Measurements from ENCODE around the gene NEK2. TPM values are rescaled to one million over a fixed set of nuclear protein-coding genes. Genes with fewer than 3 reads are reported as not detected.

NEK2 gene
- total RNA-seq, 1 experiment from 2014 or later = 17.6 TPM

- no peak overlapping the region for H2BK12ac ChIP-seq (ENCODE audit: insufficient read length, low read depth, low read length)
- H3K27me3 Mint-ChIP-seq (ENCODE audit: low read depth) = no peaks in the 10 kb centered on the region; the same call in 1 of the 2 replicates
- H3K23ac ChIP-seq (ENCODE audit: insufficient read length, low read depth, low read length) = no peak overlapping the region
- H2BK15ac ChIP-seq (ENCODE audit: low read depth, low read length) = no peak overlapping the region
- TF ChIP-seq CTCF (conservative IDR thresholded peaks at IDR 0.05) = no peak
- peaks cover 12 to 17% of the 10 kb centered on the region in 2 experiments for H3K4me1 Mint-ChIP-seq
- H4K5ac ChIP-seq (ENCODE audit: insufficient read length, low read depth, low read length) = no peak overlapping the region
- no peak overlapping the region for H3K4me3 Mint-ChIP-seq
- no peak overlapping the region for H2BK120ac ChIP-seq (ENCODE audit: low read depth, low read length, poor library complexity, severe bottlenecking)
- H3K18ac ChIP-seq (ENCODE audit: insufficient read length, low read depth, low read length) = no peak overlapping the region
- H3K9me3 Mint-ChIP-seq = no peaks in the 10 kb centered on the region
- no peaks in the 10 kb centered on the region for H3K36me3 Mint-ChIP-seq (ENCODE audit: insufficient read depth in 1 of 3, low read depth in 3 of 3)
- no peak overlapping the region for H3K56ac ChIP-seq (ENCODE audit: insufficient read length, low read depth, low read length)
- no peak overlapping the region for H2BK5ac ChIP-seq (ENCODE audit: insufficient read length, low read length)
- H2AK5ac ChIP-seq (ENCODE audit: insufficient read length, low read length) = no peak overlapping the region
- H3K4me2 ChIP-seq (ENCODE audit: insufficient read depth, insufficient read length, low read length) = no peak overlapping the region
- H3K79me1 ChIP-seq (ENCODE audit: insufficient read depth, low read depth, low read length, poor library complexity, severe bottlenecking) = no peaks in the 10 kb centered on the region
- H3K27me3 ChIP-seq (ENCODE audit: insufficient read depth, low read length) = no peaks in the 10 kb centered on the region
- no peak overlapping the region for H3K14ac ChIP-seq (ENCODE audit: insufficient read depth, low read length)
- H3K27ac Mint-ChIP-seq = no peak overlapping the region
- H2BK20ac ChIP-seq (ENCODE audit: low read depth, low read length, poor library complexity, severe bottlenecking) = no peak overlapping the region
- DNase-seq = no peak
- H3K9me3 ChIP-seq (ENCODE audit: control insufficient read depth, low read depth, low read length) = no peaks in the 10 kb centered on the region
- H3K79me2 ChIP-seq (ENCODE audit: insufficient read depth, low read length) = no peaks in the 10 kb centered on the region
- no peaks in the 10 kb centered on the region for H3K4me1 ChIP-seq (ENCODE audit: insufficient read depth, low read length)
- H4K20me1 ChIP-seq (ENCODE audit: control insufficient read depth, insufficient read depth, insufficient read length) = no peaks in the 10 kb centered on the region
- no CpG with 5 or more reads among the region's 11 CpGs for WGBS (ENCODE audit: extremely low coverage, insufficient read length, low lambda C conversion rate)
- H4K91ac ChIP-seq (ENCODE audit: insufficient read length, low read depth, low read length) = no peak overlapping the region
- no peaks in the 10 kb centered on the region for H3K23me2 ChIP-seq (ENCODE audit: insufficient read length, low read depth, low read length, poor library complexity, severe bottlenecking)
- H4K8ac ChIP-seq (replicated peaks; ENCODE audit: insufficient read length, low read depth, low read length) = no peak overlapping the region
- no peak overlapping the region for H2AFZ ChIP-seq (ENCODE audit: low read length)
- H3K27ac ChIP-seq (ENCODE audit: insufficient read length, low read depth, low read length) = no peak overlapping the region
- no peak overlapping the region for H3K4ac ChIP-seq (ENCODE audit: low read depth, low read length)
- H3T11ph ChIP-seq (ENCODE audit: low read length) = no peak overlapping the region
- H3K9ac ChIP-seq (ENCODE audit: extremely low read depth, insufficient read length, low read length) = no peak overlapping the region
Measured at GRCh38 chr1:211641044-211641800, 34.2 kb downstream of the NEK2 start.
